ENCODE measurements around the gene RBM10. TPM values are rescaled to one million over a fixed set of nuclear protein-coding genes. Genes with fewer than 3 reads are reported as not detected.

The RBM10 gene
- total RNA-seq, 1 experiment from 2014 or later: 47.2 TPM

GRCh38 chrX:47172971-47173792 is 28.2 kb downstream of the RBM10 start:
- DNase-seq: no peak
- Mint-ChIP-seq H3K27me3 (ENCODE audit: unreplicated experiment) (no peaks in the 10 kb centered on the region), H3K4me1 (ENCODE audit: low read depth, unreplicated experiment) (no peaks in the 10 kb centered on the region), H3K36me3 (ENCODE audit: insufficient read depth, unreplicated experiment) (peaks cover 26% of the 10 kb centered on the region), H3K27ac (ENCODE audit: unreplicated experiment) (no peak overlapping the region), H3K9me3 (ENCODE audit: low read depth, unreplicated experiment) (no peaks in the 10 kb centered on the region), H3K4me3 (ENCODE audit: low read depth, unreplicated experiment) (no peak overlapping the region)
- intact Hi-C loops (cut with micrococcal nuclease; ENCODE audit: unreplicated experiment): no loop called here
- no peak for TF ChIP-seq CTCF (IDR thresholded peaks at IDR 0.05; ENCODE audit: unreplicated experiment)
- CTCF ChIA-PET: no interaction called here
- BruUV-seq (replicated peaks): no TSS peak

GRCh38 chrX:47174376-47174775 is 29.4 kb downstream of the RBM10 start:
- no peaks in the 10 kb centered on the region for H3K27me3 Mint-ChIP-seq (ENCODE audit: unreplicated experiment)

GRCh38 chrX:47174846-47175587 is 30.0 kb downstream of the RBM10 start:
- no peaks in the 10 kb centered on the region for H3K4me1 Mint-ChIP-seq (ENCODE audit: low read depth, unreplicated experiment)
- DNase-seq: no peak
- intact Hi-C loops (cut with micrococcal nuclease; ENCODE audit: unreplicated experiment): no loop called here
- no peak overlapping the region for H3K27ac Mint-ChIP-seq (ENCODE audit: unreplicated experiment)
- peaks cover 42% of the 10 kb centered on the region for H3K36me3 Mint-ChIP-seq (ENCODE audit: insufficient read depth, unreplicated experiment)
- BruUV-seq (replicated peaks): no TSS peak
- H3K27me3 Mint-ChIP-seq (ENCODE audit: unreplicated experiment): no peaks in the 10 kb centered on the region
- H3K9me3 Mint-ChIP-seq (ENCODE audit: low read depth, unreplicated experiment): no peaks in the 10 kb centered on the region
- CTCF ChIA-PET: interaction anchor here (0.6 kb wide), 1 partner anchor 131 kb away, joined by 3 read pairs; no protein-coding TSS in a partner anchor
- no peak for TF ChIP-seq CTCF (IDR thresholded peaks at IDR 0.05; ENCODE audit: unreplicated experiment)
- no peak overlapping the region for H3K4me3 Mint-ChIP-seq (ENCODE audit: low read depth, unreplicated experiment)

More at GRCh38 chrX:47174376-47174775, 29.4 kb downstream of the RBM10 start:
- Mint-ChIP-seq H3K36me3 (ENCODE audit: insufficient read depth, unreplicated experiment) (peaks cover 38% of the 10 kb centered on the region), H3K9me3 (ENCODE audit: low read depth, unreplicated experiment) (no peaks in the 10 kb centered on the region), H3K4me1 (ENCODE audit: low read depth, unreplicated experiment) (no peaks in the 10 kb centered on the region), H3K27ac (ENCODE audit: unreplicated experiment) (no peak overlapping the region), H3K4me3 (ENCODE audit: low read depth, unreplicated experiment) (no peak overlapping the region)
- intact Hi-C loops (cut with micrococcal nuclease; ENCODE audit: unreplicated experiment): no loop called here
- BruUV-seq (replicated peaks): no TSS peak
- TF ChIP-seq CTCF (IDR thresholded peaks at IDR 0.05; ENCODE audit: unreplicated experiment): no peak
- CTCF ChIA-PET: no interaction called here
- DNase-seq: no peak

GRCh38 chrX:47175588-47175980 is 30.6 kb downstream of the RBM10 start:
- no peak for TF ChIP-seq CTCF (IDR thresholded peaks at IDR 0.05; ENCODE audit: unreplicated experiment)
- no peak overlapping the region for H3K27ac Mint-ChIP-seq (ENCODE audit: unreplicated experiment)
- no peak overlapping the region for H3K4me3 Mint-ChIP-seq (ENCODE audit: low read depth, unreplicated experiment)
- no peaks in the 10 kb centered on the region for H3K9me3 Mint-ChIP-seq (ENCODE audit: low read depth, unreplicated experiment)
- intact Hi-C loops (cut with micrococcal nuclease; ENCODE audit: unreplicated experiment): no loop called here
- peaks cover 42% of the 10 kb centered on the region for H3K36me3 Mint-ChIP-seq (ENCODE audit: insufficient read depth, unreplicated experiment)
- no peaks in the 10 kb centered on the region for H3K4me1 Mint-ChIP-seq (ENCODE audit: low read depth, unreplicated experiment)
- CTCF ChIA-PET: interaction anchor here (0.6 kb wide), 1 partner anchor 132 kb away, joined by 3 read pairs; no protein-coding TSS in a partner anchor
- H3K27me3 Mint-ChIP-seq (ENCODE audit: unreplicated experiment): no peaks in the 10 kb centered on the region
- BruUV-seq (replicated peaks): no TSS peak
- DNase-seq: no peak

Data from Calu3 (cell line).